Caco-2 (cell line): ENCODE measurements around the gene DSCAML1. TPM values are rescaled to one million over a fixed set of nuclear protein-coding genes. Genes with fewer than 3 reads are reported as not detected.

Source experiments
- BruUV-seq: library from RNA; stranded (reverse); fragments of 400-500 nt; replicated peaks from 2 replicates; lab custom pipeline; 2021; lab: Mats Ljungman, UMichigan
- CTCF ChIA-PET: fragments of 300-600 bp; sonication (Branson Sonifier 250); formaldehyde crosslinking; loops from one replicate; lab custom pipeline; 2022; ENCODE audit warnings: antibody characterized with exemption; lab: Charles Lee
- POLR2A ChIA-PET: fragments of 300-600 bp; sonication (Branson Sonifier 250); formaldehyde crosslinking; loops from one replicate; lab custom pipeline; 2022; ENCODE audit warnings: antibody characterized with exemption; lab: Charles Lee
- DNase-seq, 2 experiments: peaks; one replicate each; pipeline versions ENCODE4 v3.0.0 to v3.0.0-alpha.2; 2020 to 2022
- H3K27me3 ChIP-seq: replicated peaks from 2 replicates; pipeline ENCODE4 v1.6.0; 2011; ENCODE audit warnings: low read length; ENCODE audit not compliant: control insufficient read depth, insufficient read depth
- H3K36me3 ChIP-seq: 2 replicates; pipeline ENCODE4 v1.5.1; 2011; ENCODE audit warnings: low read length; ENCODE audit not compliant: control insufficient read depth, insufficient read depth
- H3K4me1 ChIP-seq: fragments of 250-450 bp; sonication (Bioruptor Pico); 2 replicates; pipeline ENCODE4 v1.5.1; 2020; ENCODE audit warnings: mild to moderate bottlenecking
- H3K4me3 ChIP-seq: 2 replicates; pipeline ENCODE4 v1.5.1; 2011; ENCODE audit warnings: low read depth, mild to moderate bottlenecking, control low read depth, low read length
- H3K9me3 ChIP-seq: fragments of 250-450 bp; sonication (Bioruptor Pico); 2 replicates; pipeline ENCODE4 v1.5.1; 2020; ENCODE audit warnings: mild to moderate bottlenecking, moderate library complexity
- H3K27ac Mint-ChIP-seq: one replicate; pipeline ENCODE4 v1.8.0; 2022; ENCODE audit warnings: mixed read lengths; ENCODE audit not compliant: unreplicated experiment
- H3K27me3 Mint-ChIP-seq: one replicate; pipeline ENCODE4 v1.8.0; 2022; ENCODE audit warnings: mixed read lengths; ENCODE audit not compliant: insufficient read depth, unreplicated experiment
- H3K36me3 Mint-ChIP-seq: one replicate; pipeline ENCODE4 v1.8.0; 2022; ENCODE audit warnings: mild to moderate bottlenecking, mixed read lengths; ENCODE audit not compliant: insufficient read depth, unreplicated experiment
- H3K4me1 Mint-ChIP-seq: one replicate; pipeline ENCODE4 v1.8.0; 2022; ENCODE audit warnings: low read depth, mixed read lengths; ENCODE audit not compliant: unreplicated experiment
- H3K4me3 Mint-ChIP-seq: one replicate; pipeline ENCODE4 v1.8.0; 2022; ENCODE audit warnings: mild to moderate bottlenecking, moderate library complexity, mixed read lengths; ENCODE audit not compliant: unreplicated experiment
- H3K9me3 Mint-ChIP-seq: one replicate; pipeline ENCODE4 v1.8.0; 2022; ENCODE audit warnings: mixed read lengths; ENCODE audit not compliant: unreplicated experiment
- intact Hi-C: fragments of 100-400 bp; cut with micrococcal nuclease; formaldehyde crosslinking; loops from one replicate; pipeline ENCODE4 v1.10.0; 2022; ENCODE audit not compliant: unreplicated experiment
- total RNA-seq: library from RNA; stranded (reverse); gene quantifications from 2 replicates; pipeline ENCODE4 v1.2.3, GENCODE V29; 2022
- TF ChIP-seq, protein P1 (sequence below), 2 experiments: fragments of 200-600 bp in 1 of 2; IDR thresholded peaks; 1 replicate in 1 of 2; 2 replicates in 1 of 2; pipeline versions ENCODE4 v1.5.1 to v1.8.0; 2011 to 2022; ENCODE audit warnings: antibody characterized with exemption in 1 of 2, control low read depth in 1 of 2, inconsistent platforms in 1 of 2, low read depth in 1 of 2, low read length in 1 of 2, mild to moderate bottlenecking in 1 of 2, moderate library complexity in 1 of 2; ENCODE audit not compliant: insufficient read depth in 1 of 2, severe bottlenecking in 1 of 2, unreplicated experiment in 1 of 2

Gene DSCAML1
- total RNA-seq, 1 experiment from 2014 or later, result not detected

DNA sequence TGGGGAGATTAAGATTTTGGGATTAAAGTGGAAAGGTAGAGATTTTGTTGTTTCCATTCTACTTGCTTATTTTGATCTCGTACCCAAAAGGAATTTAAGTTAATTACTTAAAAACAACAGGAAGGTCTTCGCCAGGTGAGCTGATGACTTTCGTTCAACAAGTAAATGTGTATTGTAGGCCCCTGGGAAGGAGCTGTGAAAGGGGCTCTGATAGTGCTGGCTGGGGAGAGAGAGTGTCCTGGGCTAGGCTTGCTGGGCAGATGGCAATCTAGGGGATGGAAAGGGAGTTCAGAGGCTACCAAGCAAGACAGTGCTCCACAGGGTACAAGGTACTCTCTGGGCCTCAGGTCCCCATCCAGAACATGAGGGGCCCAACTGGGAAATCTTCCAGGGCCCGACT, 279.9 kb downstream of the DSCAML1 start:
- ChIA-PET POLR2A (no interaction called here), CTCF (no interaction called here)
- Mint-ChIP-seq H3K27me3 (no peaks in the 10 kb centered on the region), H3K36me3 (no peaks in the 10 kb centered on the region), H3K27ac (no peak overlapping the region), H3K9me3 (no peaks in the 10 kb centered on the region), H3K4me3 (no peak overlapping the region), H3K4me1 (peaks cover 18% of the 10 kb centered on the region)
- Histone ChIP-seq H3K9me3 (no peaks in the 10 kb centered on the region), H3K4me3 (no peak overlapping the region), H3K4me1 (peaks cover 31% of the 10 kb centered on the region), H3K27me3 (no peaks in the 10 kb centered on the region), H3K36me3 (no peaks in the 10 kb centered on the region)
- no peak for DNase-seq
- TF ChIP-seq, protein P1, sequence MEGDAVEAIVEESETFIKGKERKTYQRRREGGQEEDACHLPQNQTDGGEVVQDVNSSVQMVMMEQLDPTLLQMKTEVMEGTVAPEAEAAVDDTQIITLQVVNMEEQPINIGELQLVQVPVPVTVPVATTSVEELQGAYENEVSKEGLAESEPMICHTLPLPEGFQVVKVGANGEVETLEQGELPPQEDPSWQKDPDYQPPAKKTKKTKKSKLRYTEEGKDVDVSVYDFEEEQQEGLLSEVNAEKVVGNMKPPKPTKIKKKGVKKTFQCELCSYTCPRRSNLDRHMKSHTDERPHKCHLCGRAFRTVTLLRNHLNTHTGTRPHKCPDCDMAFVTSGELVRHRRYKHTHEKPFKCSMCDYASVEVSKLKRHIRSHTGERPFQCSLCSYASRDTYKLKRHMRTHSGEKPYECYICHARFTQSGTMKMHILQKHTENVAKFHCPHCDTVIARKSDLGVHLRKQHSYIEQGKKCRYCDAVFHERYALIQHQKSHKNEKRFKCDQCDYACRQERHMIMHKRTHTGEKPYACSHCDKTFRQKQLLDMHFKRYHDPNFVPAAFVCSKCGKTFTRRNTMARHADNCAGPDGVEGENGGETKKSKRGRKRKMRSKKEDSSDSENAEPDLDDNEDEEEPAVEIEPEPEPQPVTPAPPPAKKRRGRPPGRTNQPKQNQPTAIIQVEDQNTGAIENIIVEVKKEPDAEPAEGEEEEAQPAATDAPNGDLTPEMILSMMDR (IDR thresholded peaks at IDR 0.05; ENCODE audit: insufficient read depth in 1 of 2, low read depth in 1 of 2, low read length in 1 of 2, severe bottlenecking in 1 of 2, unreplicated experiment in 1 of 2), result no peak
- BruUV-seq, result no TSS peak
- intact Hi-C loops, result no loop called here

DNA sequence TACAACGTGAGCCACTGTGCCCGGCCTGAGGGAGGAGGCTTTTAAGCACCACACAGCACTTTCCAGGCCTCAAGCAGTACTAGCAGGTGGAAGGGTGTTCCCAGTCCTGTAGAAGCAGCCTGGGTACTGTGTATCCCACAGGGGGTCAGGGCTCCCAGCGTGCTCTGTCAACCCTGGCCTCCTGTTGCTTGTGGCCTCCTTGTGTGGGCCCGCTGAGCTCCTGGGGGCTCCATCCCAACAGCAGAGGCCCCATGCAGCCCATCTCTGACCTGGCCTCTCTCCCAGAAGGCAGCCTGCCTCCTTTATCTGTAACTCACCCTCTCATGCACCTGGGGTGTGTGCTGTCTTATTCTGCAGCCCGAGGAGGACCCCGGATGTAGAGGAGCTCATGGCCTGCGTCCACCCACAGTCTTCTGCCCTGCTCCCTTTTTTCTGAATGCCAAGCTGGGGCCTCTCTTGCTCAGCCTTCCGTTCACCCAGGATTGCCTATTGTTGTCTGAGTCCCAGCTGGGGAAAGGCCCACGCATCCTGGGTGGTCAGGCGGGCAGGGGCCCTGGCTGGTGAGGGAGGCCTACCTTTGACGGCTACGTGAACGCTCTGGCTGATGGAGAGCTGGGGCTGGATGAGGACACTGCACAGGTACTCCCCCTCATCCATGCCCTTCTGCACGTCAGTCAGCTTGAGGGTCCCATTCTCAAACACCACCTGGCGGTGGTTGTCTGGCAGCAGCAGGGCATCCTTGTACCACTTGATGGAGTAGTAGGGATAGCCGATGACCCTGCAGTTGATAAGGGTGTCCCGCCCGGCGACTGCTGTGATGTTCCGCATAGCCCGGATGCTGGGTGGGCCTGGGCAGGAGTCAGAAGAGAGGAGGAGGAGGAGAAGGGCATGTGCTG, 280.9 kb downstream of the DSCAML1 start:
- Mint-ChIP-seq H3K27ac (no peak overlapping the region), H3K4me1 (peaks cover 28% of the 10 kb centered on the region), H3K9me3 (no peaks in the 10 kb centered on the region), H3K4me3 (no peak overlapping the region), H3K36me3 (no peaks in the 10 kb centered on the region), H3K27me3 (no peaks in the 10 kb centered on the region)
- ChIA-PET POLR2A (no interaction called here), CTCF (no interaction called here)
- no TSS peak for BruUV-seq
- Histone ChIP-seq H3K27me3 (no peaks in the 10 kb centered on the region), H3K9me3 (no peaks in the 10 kb centered on the region), H3K36me3 (no peaks in the 10 kb centered on the region), H3K4me3 (no peak overlapping the region), H3K4me1 (peaks cover 40% of the 10 kb centered on the region)
- no peak for DNase-seq
- intact Hi-C loops, result no loop called here
- TF ChIP-seq, protein P1 (IDR thresholded peaks at IDR 0.05; ENCODE audit: insufficient read depth in 1 of 2, low read depth in 1 of 2, low read length in 1 of 2, severe bottlenecking in 1 of 2, unreplicated experiment in 1 of 2), result no peak

DNA sequence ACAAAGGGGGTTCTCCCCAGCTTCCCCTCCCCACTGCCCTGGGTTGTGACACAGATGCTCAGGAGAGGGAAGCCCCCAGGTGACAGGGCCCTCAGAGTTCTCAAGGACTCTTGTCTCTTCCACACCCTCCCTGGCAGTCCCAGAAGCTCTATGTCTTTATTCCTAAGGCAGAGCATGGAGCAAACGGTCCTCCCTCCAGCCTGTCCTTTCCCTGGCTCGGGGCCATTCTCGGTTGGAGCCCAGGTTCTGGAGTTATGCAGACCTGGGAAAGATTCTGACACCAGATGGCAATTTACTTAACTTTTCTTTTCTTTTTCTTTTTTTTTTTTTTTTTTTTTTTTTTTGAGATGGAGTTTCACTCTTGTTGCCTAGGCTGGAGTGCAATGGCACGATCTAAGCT, 282.8 kb downstream of the DSCAML1 start:
- H3K4me3 Mint-ChIP-seq, result no peak overlapping the region
- H3K36me3 Mint-ChIP-seq, result no peaks in the 10 kb centered on the region
- no peak overlapping the region for H3K27ac Mint-ChIP-seq
- CTCF ChIA-PET, result interaction anchor here (0.7 to 1.2 kb wide), 2 partner anchors 88 to 424 kb away, joined by 4 to 5 read pairs; no protein-coding TSS in a partner anchor
- no TSS peak for BruUV-seq
- no peaks in the 10 kb centered on the region for H3K27me3 Mint-ChIP-seq
- Histone ChIP-seq H3K4me3 (no peak overlapping the region), H3K4me1 (peaks cover 30% of the 10 kb centered on the region), H3K27me3 (no peaks in the 10 kb centered on the region), H3K36me3 (no peaks in the 10 kb centered on the region), H3K9me3 (no peaks in the 10 kb centered on the region)
- intact Hi-C loops, result no loop called here
- peaks cover 19% of the 10 kb centered on the region for H3K4me1 Mint-ChIP-seq
- POLR2A ChIA-PET, result no interaction called here
- no peaks in the 10 kb centered on the region for H3K9me3 Mint-ChIP-seq
- TF ChIP-seq, protein P1 (IDR thresholded peaks at IDR 0.05; ENCODE audit: insufficient read depth in 1 of 2, low read depth in 1 of 2, low read length in 1 of 2, severe bottlenecking in 1 of 2, unreplicated experiment in 1 of 2), result no peak
- DNase-seq, result no peak
